ENCODE measurements around the gene CREB3L2. TPM values are rescaled to one million over a fixed set of nuclear protein-coding genes. Genes with fewer than 3 reads are reported as not detected.

The CREB3L2 gene
- total and polyA plus RNA-seq, 2 donors (not counting 1 experiment from before 2014, with no cell fraction given), result 39.3 to 63.7 TPM

DNA sequence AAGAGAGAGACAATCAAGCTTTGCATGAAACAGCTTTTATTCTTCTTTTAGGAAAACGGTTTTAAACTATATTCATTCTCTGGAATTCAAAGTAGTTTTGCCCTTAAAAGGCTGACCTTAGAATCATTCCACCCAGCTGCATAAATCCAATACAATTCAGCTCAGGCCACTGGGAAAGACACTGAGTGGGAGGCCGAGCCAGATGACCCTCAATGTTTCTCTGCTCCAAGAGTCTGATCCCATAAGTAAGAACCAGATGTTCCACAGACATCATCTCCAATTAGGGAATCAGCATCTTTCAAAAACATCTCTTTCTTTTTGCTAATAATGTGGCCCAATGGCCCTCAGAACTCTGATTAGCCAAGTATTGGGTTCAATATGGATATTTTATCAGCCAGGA is 26.1 kb downstream of the CREB3L2 start:
- H3K9me3 ChIP-seq (ENCODE audit: control insufficient read depth, insufficient read depth, low read depth, low read length), result no peaks in the 10 kb centered on the region
- H3K36me3 ChIP-seq (ENCODE audit: control insufficient read depth, insufficient read depth, low read length), result no peaks in the 10 kb centered on the region
- H4K20me1 ChIP-seq (ENCODE audit: control insufficient read depth, extremely low read depth, insufficient read depth, low read length), result no peaks in the 10 kb centered on the region
- no peak overlapping the region for H3K4me3 ChIP-seq (replicated peaks in 1 of 4; ENCODE audit: control extremely low read depth in 1 of 4, insufficient read depth in 1 of 4, low read depth in 3 of 4, low read length in 4 of 4)
- H3K4me1 ChIP-seq (ENCODE audit: control insufficient read depth, extremely low read depth, insufficient read depth, low read length), result peaks cover 46% of the 10 kb centered on the region
- no peak overlapping the region for H3K9ac ChIP-seq (ENCODE audit: insufficient read depth, low read length)
- no peak overlapping the region for H2AFZ ChIP-seq (ENCODE audit: low read length)
- peaks cover 83% of the 10 kb centered on the region for H3K79me2 ChIP-seq (ENCODE audit: control insufficient read depth, insufficient read depth, low read length)
- no peaks in the 10 kb centered on the region for H3K27me3 ChIP-seq (ENCODE audit: control insufficient read depth, insufficient read depth, low read length)
- peak overlapping the region; percentile 51 for H3K4me2 ChIP-seq (ENCODE audit: extremely low read depth, insufficient read depth, low read length)
- H3K27ac ChIP-seq (ENCODE audit: insufficient read depth, low read length), result peak overlapping the region; percentile 98
- TF ChIP-seq, protein P1, sequence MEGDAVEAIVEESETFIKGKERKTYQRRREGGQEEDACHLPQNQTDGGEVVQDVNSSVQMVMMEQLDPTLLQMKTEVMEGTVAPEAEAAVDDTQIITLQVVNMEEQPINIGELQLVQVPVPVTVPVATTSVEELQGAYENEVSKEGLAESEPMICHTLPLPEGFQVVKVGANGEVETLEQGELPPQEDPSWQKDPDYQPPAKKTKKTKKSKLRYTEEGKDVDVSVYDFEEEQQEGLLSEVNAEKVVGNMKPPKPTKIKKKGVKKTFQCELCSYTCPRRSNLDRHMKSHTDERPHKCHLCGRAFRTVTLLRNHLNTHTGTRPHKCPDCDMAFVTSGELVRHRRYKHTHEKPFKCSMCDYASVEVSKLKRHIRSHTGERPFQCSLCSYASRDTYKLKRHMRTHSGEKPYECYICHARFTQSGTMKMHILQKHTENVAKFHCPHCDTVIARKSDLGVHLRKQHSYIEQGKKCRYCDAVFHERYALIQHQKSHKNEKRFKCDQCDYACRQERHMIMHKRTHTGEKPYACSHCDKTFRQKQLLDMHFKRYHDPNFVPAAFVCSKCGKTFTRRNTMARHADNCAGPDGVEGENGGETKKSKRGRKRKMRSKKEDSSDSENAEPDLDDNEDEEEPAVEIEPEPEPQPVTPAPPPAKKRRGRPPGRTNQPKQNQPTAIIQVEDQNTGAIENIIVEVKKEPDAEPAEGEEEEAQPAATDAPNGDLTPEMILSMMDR (conservative IDR thresholded peaks at IDR 0.05 in 1 of 2, IDR thresholded peaks at IDR 0.05 in 1 of 2; ENCODE audit: low read depth in 1 of 2, low read length in 2 of 2), result no peak
- no peak for TF ChIP-seq EZH2 (IDR thresholded peaks at IDR 0.05; ENCODE audit: low read length, missing control alignments)
- peak; percentile 51 to 77 for DNase-seq (ENCODE audit: low read depth in 2 of 2)

DNA sequence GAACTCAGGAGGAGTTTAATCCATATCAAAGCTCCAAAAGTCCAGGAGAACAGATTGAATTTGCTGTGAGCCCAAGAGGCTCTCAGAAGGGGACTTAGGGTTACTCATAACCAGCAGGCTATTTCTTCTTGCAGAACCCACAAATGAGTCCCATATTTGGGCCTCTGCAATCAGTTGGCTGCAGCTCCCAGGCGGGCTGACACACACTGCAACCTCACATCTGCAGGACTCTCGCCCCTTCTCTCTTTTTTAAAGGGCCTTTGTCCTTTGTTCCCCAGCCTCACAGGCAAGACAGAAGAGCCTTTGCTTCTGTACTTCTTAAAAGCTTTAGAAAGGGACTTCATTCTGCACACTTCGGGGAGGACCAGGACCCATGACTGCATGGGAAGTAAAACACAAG is 26.7 kb downstream of the CREB3L2 start:
- H3K27ac ChIP-seq (ENCODE audit: insufficient read depth, low read length), result peak overlapping the region; percentile 98
- no peaks in the 10 kb centered on the region for H3K27me3 ChIP-seq (ENCODE audit: control insufficient read depth, insufficient read depth, low read length)
- peaks cover 42% of the 10 kb centered on the region for H3K4me1 ChIP-seq (ENCODE audit: control insufficient read depth, extremely low read depth, insufficient read depth, low read length)
- no peaks in the 10 kb centered on the region for H3K36me3 ChIP-seq (ENCODE audit: control insufficient read depth, insufficient read depth, low read length)
- no peaks in the 10 kb centered on the region for H4K20me1 ChIP-seq (ENCODE audit: control insufficient read depth, extremely low read depth, insufficient read depth, low read length)
- H3K9me3 ChIP-seq (ENCODE audit: control insufficient read depth, insufficient read depth, low read depth, low read length), result no peaks in the 10 kb centered on the region
- no peak overlapping the region for H2AFZ ChIP-seq (ENCODE audit: low read length)
- peaks cover 79% of the 10 kb centered on the region for H3K79me2 ChIP-seq (ENCODE audit: control insufficient read depth, insufficient read depth, low read length)
- peak; percentile 86 to 89 for DNase-seq (ENCODE audit: low read depth in 2 of 2)
- H3K4me3 ChIP-seq (replicated peaks in 1 of 4; ENCODE audit: control extremely low read depth in 1 of 4, insufficient read depth in 1 of 4, low read depth in 3 of 4, low read length in 4 of 4), result peak overlapping the region in 1 of 4 experiments; percentile 33
- TF ChIP-seq, protein P1 (conservative IDR thresholded peaks at IDR 0.05 in 1 of 2, IDR thresholded peaks at IDR 0.05 in 1 of 2; ENCODE audit: low read depth in 1 of 2, low read length in 2 of 2), result no peak
- TF ChIP-seq EZH2 (IDR thresholded peaks at IDR 0.05; ENCODE audit: low read length, missing control alignments), result no peak
- peak overlapping the region; percentile 51 for H3K4me2 ChIP-seq (ENCODE audit: extremely low read depth, insufficient read depth, low read length)
- no peak overlapping the region for H3K9ac ChIP-seq (ENCODE audit: insufficient read depth, low read length)

DNA sequence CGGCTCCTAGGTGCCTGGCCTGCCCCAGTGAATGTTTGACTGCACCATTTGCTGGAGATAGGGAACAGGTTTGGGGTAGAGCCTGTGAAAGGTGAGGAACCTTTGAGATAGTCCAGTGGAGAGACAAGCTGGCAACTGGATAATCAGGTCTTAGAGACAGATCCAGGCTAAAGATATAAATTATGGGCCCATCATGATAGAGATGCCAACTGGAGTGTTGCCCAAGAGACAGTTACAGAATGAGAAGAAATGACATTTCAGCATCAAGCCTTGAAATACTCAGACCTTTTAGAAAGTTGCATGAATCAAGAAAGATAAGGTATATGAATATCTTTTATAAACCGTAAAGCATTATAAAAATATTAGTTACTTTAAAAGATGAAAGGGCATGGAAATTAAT is 27.1 kb downstream of the CREB3L2 start:
- H3K27ac ChIP-seq (ENCODE audit: insufficient read depth, low read length), result peak overlapping the region; percentile 98
- no peak overlapping the region for H3K4me3 ChIP-seq (replicated peaks in 1 of 4; ENCODE audit: control extremely low read depth in 1 of 4, insufficient read depth in 1 of 4, low read depth in 3 of 4, low read length in 4 of 4)

More for the DNA sequence above, 27.1 kb downstream of the CREB3L2 start:
- no peak for TF ChIP-seq EZH2 (IDR thresholded peaks at IDR 0.05; ENCODE audit: low read length, missing control alignments)
- TF ChIP-seq, protein P1 (conservative IDR thresholded peaks at IDR 0.05 in 1 of 2, IDR thresholded peaks at IDR 0.05 in 1 of 2; ENCODE audit: low read depth in 1 of 2, low read length in 2 of 2), result no peak
- no peak overlapping the region for H3K9ac ChIP-seq (ENCODE audit: insufficient read depth, low read length)
- H3K27me3 ChIP-seq (ENCODE audit: control insufficient read depth, insufficient read depth, low read length), result no peaks in the 10 kb centered on the region
- no peaks in the 10 kb centered on the region for H3K9me3 ChIP-seq (ENCODE audit: control insufficient read depth, insufficient read depth, low read depth, low read length)
- peak overlapping the region; percentile 41 for H3K4me2 ChIP-seq (ENCODE audit: extremely low read depth, insufficient read depth, low read length)
- H2AFZ ChIP-seq (ENCODE audit: low read length), result no peak overlapping the region
- DNase-seq (ENCODE audit: low read depth in 2 of 2), result no peak
- H3K36me3 ChIP-seq (ENCODE audit: control insufficient read depth, insufficient read depth, low read length), result no peaks in the 10 kb centered on the region
- peaks cover 41% of the 10 kb centered on the region for H3K4me1 ChIP-seq (ENCODE audit: control insufficient read depth, extremely low read depth, insufficient read depth, low read length)
- H3K79me2 ChIP-seq (ENCODE audit: control insufficient read depth, insufficient read depth, low read length), result peaks cover 79% of the 10 kb centered on the region
- H4K20me1 ChIP-seq (ENCODE audit: control insufficient read depth, extremely low read depth, insufficient read depth, low read length), result no peaks in the 10 kb centered on the region

Measured in fibroblast of lung (primary cell).